RWPE2 (cell line): ENCODE results near the gene CLCA1.

ENCODE experiments used
- ATAC-seq: fragments of 200-7000 bp; cut with Tn5 transposase; 3 replicates; pipeline ENCODE4 v1.9.1; 2021; ENCODE audit warnings: low read depth
- DNase-seq: peaks from one replicate; pipeline ENCODE4 v3.0.0-alpha.2; 2020; ENCODE audit warnings: low spot score
- H3K27ac ChIP-seq: fragments of 450-650 bp; 2 replicates; pipeline ENCODE4 v1.5.1; 2017; ENCODE audit warnings: mild to moderate bottlenecking; ENCODE audit not compliant: poor library complexity, severe bottlenecking
- H3K27me3 ChIP-seq: fragments of 250-450 bp; sonication (Bioruptor Pico); 2 replicates; pipeline ENCODE4 v1.5.1; 2021; ENCODE audit warnings: mild to moderate bottlenecking, moderate library complexity; ENCODE audit not compliant: insufficient read depth, poor library complexity, severe bottlenecking
- H3K36me3 ChIP-seq: fragments of 250-450 bp; sonication (Bioruptor Pico); 2 replicates; pipeline ENCODE4 v1.5.1; 2020; ENCODE audit warnings: low read depth, mild to moderate bottlenecking, moderate library complexity
- H3K4me1 ChIP-seq: fragments of 250-450 bp; sonication (Bioruptor Pico); 2 replicates; pipeline ENCODE4 v1.5.1; 2021; ENCODE audit warnings: mild to moderate bottlenecking, moderate library complexity; ENCODE audit not compliant: insufficient read depth, poor library complexity, severe bottlenecking
- H3K4me3 ChIP-seq: fragments of 250-450 bp; sonication (Bioruptor Pico); 2 replicates; pipeline ENCODE4 v1.5.1; 2021; ENCODE audit warnings: mild to moderate bottlenecking, moderate library complexity; ENCODE audit not compliant: severe bottlenecking
- H3K9me3 ChIP-seq: fragments of 250-450 bp; sonication (Bioruptor Pico); 2 replicates; pipeline ENCODE4 v1.5.1; 2021; ENCODE audit warnings: mild to moderate bottlenecking, moderate library complexity; ENCODE audit not compliant: severe bottlenecking
- TF ChIP-seq, protein P1 (sequence below): fragments of 450-650 bp; IDR thresholded peaks from one replicate; pipeline ENCODE4 v1.5.1; 2017; ENCODE audit warnings: mild to moderate bottlenecking, moderate library complexity; ENCODE audit not compliant: poor library complexity, severe bottlenecking

Gene CLCA1

DNA sequence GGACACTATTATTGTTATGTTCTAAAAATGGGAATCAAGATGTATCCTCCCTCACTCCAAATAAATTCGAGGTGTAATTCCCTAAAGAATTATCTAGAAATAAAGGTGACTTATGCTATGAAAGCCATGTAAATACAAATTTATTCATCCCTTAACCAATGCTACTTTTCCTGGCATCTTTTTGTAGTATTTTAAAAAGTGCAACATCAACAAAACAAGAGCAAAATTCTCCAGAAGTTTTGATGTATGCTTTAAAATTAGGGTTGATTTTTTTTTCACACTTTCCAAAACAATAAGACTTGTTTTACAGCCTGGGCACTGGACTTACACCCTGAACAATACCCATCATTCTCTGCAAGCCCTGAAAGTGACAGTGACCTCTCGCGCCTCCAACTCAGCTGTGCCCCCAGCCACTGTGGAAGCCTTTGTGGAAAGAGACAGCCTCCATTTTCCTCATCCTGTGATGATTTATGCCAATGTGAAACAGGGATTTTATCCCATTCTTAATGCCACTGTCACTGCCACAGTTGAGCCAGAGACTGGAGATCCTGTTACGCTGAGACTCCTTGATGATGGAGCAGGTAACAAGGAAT is 21.4 kb upstream of the CLCA1 start:
- H3K27me3 ChIP-seq = no peaks in the 10 kb centered on the region
- no peaks in the 10 kb centered on the region for H3K9me3 ChIP-seq
- H3K4me1 ChIP-seq = no peaks in the 10 kb centered on the region
- ATAC-seq (no peak), DNase-seq (no peak)
- no peak overlapping the region for H3K27ac ChIP-seq
- H3K36me3 ChIP-seq = no peaks in the 10 kb centered on the region
- TF ChIP-seq, protein P1, sequence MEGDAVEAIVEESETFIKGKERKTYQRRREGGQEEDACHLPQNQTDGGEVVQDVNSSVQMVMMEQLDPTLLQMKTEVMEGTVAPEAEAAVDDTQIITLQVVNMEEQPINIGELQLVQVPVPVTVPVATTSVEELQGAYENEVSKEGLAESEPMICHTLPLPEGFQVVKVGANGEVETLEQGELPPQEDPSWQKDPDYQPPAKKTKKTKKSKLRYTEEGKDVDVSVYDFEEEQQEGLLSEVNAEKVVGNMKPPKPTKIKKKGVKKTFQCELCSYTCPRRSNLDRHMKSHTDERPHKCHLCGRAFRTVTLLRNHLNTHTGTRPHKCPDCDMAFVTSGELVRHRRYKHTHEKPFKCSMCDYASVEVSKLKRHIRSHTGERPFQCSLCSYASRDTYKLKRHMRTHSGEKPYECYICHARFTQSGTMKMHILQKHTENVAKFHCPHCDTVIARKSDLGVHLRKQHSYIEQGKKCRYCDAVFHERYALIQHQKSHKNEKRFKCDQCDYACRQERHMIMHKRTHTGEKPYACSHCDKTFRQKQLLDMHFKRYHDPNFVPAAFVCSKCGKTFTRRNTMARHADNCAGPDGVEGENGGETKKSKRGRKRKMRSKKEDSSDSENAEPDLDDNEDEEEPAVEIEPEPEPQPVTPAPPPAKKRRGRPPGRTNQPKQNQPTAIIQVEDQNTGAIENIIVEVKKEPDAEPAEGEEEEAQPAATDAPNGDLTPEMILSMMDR = no peak
- H3K4me3 ChIP-seq = no peak overlapping the region

DNA sequence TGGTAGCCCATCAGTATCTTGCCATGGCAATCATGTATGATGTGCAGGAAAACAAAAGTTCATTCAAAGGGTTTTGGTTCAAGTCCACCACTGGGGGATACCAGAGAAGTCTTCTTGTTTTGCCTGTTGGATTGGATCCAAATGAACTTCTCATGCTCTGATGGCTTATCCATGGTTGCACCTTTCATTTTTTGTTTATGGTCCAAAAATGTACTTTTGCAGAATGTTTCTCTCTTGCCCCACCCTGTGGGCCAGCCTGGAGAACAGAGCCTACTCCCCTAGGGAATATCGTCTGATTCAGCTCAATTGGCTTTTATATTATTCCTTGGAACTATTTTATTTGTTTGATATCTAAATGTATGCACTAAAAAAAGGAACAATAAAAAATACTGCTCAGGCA is 20.1 kb upstream of the CLCA1 start:
- Histone ChIP-seq H3K36me3 (no peaks in the 10 kb centered on the region), H3K27me3 (no peaks in the 10 kb centered on the region), H3K9me3 (no peaks in the 10 kb centered on the region), H3K4me3 (no peak overlapping the region), H3K4me1 (no peaks in the 10 kb centered on the region), H3K27ac (no peak overlapping the region)
- TF ChIP-seq, protein P1 = no peak
- DNase-seq = no peak
- no peak for ATAC-seq

DNA sequence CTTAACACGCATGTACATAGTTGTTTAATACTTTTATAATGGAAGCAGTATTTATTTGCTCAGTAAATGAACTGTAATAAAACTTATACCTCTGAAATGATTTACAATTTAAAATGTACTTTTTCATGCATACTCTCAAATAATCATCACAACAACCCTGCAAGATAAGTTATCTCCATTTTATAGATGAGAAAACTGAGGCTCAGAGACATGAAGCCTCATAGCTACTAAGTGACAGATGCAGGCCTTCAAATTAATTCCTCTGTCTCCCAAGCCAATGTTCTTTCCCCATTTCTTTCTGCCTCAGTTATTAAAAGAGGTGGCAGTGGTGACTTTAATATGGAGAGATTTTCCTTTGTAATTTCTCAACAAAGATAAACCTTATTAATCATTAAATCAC is 19.6 kb upstream of the CLCA1 start:
- DNase-seq (no peak), ATAC-seq (no peak)
- Histone ChIP-seq H3K27me3 (no peaks in the 10 kb centered on the region), H3K9me3 (no peaks in the 10 kb centered on the region), H3K4me3 (no peak overlapping the region), H3K4me1 (no peaks in the 10 kb centered on the region), H3K36me3 (no peaks in the 10 kb centered on the region), H3K27ac (no peak overlapping the region)
- TF ChIP-seq, protein P1 = no peak

DNA sequence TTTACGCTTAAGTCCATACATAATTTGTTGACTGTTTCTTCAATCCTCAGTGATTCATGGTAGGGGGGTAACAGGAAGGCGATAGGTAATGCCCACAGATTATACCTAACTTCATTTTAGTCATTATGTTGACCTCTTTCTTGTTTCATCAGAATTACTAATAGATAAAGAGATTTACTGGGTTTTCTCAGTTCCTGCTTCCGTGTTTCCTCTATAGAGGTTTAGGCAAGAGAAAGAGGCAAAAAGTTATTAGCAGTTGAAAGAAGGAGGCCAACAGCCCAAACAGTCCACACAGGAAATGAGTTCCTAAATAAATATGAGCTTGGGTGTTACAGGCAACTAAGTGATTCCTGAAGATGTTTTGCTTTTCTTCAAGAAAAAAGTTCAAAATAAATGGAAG is 17.9 kb upstream of the CLCA1 start:
- no peak for DNase-seq
- Histone ChIP-seq H3K4me1 (no peaks in the 10 kb centered on the region), H3K27me3 (no peaks in the 10 kb centered on the region), H3K36me3 (no peaks in the 10 kb centered on the region), H3K27ac (no peak overlapping the region), H3K4me3 (no peak overlapping the region), H3K9me3 (no peaks in the 10 kb centered on the region)
- ATAC-seq = no peak
- TF ChIP-seq, protein P1 = no peak

DNA sequence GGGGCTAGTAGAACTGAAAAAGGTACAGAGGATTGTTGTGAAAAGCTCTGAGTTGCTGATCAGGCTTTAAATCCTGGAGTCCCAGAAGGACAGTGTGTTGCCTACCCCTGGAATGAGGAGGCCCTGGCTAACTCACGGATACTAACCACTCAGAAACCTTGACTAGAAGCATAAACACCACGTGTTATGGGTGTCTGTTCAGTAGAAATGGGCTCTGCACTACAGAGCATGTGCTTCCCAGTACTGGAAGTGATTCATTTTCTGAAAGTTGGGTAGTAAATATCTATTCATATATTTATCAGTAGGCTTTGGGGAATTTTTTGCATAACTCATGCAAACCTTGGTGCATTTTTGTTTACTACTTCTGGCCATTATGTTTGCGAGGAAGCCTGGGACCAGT is 15.1 kb upstream of the CLCA1 start:
- Histone ChIP-seq H3K9me3 (peaks cover 1% of the 10 kb centered on the region), H3K4me3 (no peak overlapping the region), H3K27ac (no peak overlapping the region), H3K36me3 (no peaks in the 10 kb centered on the region), H3K27me3 (no peaks in the 10 kb centered on the region), H3K4me1 (no peaks in the 10 kb centered on the region)
- TF ChIP-seq, protein P1 = no peak
- ATAC-seq = no peak
- DNase-seq = no peak
